ENCODE results near the gene DHX34. TPM values are rescaled to one million over a fixed set of nuclear protein-coding genes. Genes with fewer than 3 reads are reported as not detected.
"Not testable (repeated sequence)": the region's sequence is repeated elsewhere in the genome, so short reads cannot be mapped to it uniquely, and the experiment has no call there.

The DHX34 gene
- total and polyA plus RNA-seq, 2 experiments from 2014 or later = 16.1 to 33.7 TPM

- Histone ChIP-seq H3K27ac (no peak overlapping the region), H3K9me3 (ENCODE audit: low read depth) (no peaks in the 10 kb centered on the region), H3K27me3 (no peaks in the 10 kb centered on the region), H3K4me3 (no peak overlapping the region), H3K4me1 (ENCODE audit: low read depth) (no peaks in the 10 kb centered on the region), H3K36me3 (peaks cover 42% of the 10 kb centered on the region)
- TF ChIP-seq CTCF (IDR thresholded peaks at IDR 0.05; ENCODE audit: low read depth, low read length) = no peak
- peak in 1 of 2 donors; percentile 43 for DNase-seq (ENCODE audit: low read depth in 1 of 2, low spot score in 1 of 2)
Observed at GRCh38 chr19:47363758-47364531, 14.8 kb downstream of the DHX34 start.

- H3K4me1 ChIP-seq (ENCODE audit: low read depth); H3K9me3 ChIP-seq (ENCODE audit: low read depth); H3K27ac ChIP-seq; H3K4me3 ChIP-seq; H3K27me3 ChIP-seq; DNase-seq (ENCODE audit: low read depth in 1 of 2, low spot score in 1 of 2): not testable (repeated sequence)
- peaks cover 40% of the 10 kb centered on the region for H3K36me3 ChIP-seq
Observed at GRCh38 chr19:47365455-47365854, 16.3 kb downstream of the DHX34 start.

GRCh38 chr19:47370045-47370611 is 21.0 kb downstream of the DHX34 start:
- Histone ChIP-seq H3K27ac (no peak overlapping the region), H3K4me1 (ENCODE audit: low read depth) (no peaks in the 10 kb centered on the region), H3K36me3 (peaks cover 40% of the 10 kb centered on the region), H3K4me3 (no peak overlapping the region), H3K9me3 (ENCODE audit: low read depth) (no peaks in the 10 kb centered on the region), H3K27me3 (no peaks in the 10 kb centered on the region)
- DNase-seq (ENCODE audit: low read depth in 1 of 2, low spot score in 1 of 2) = peak in 1 of 2 donors; percentile 70
- no peak for TF ChIP-seq CTCF (IDR thresholded peaks at IDR 0.05; ENCODE audit: low read depth, low read length)

- H3K36me3 ChIP-seq = peaks cover 45% of the 10 kb centered on the region
- no peak overlapping the region for H3K4me3 ChIP-seq
- H3K4me1 ChIP-seq (ENCODE audit: low read depth) = no peaks in the 10 kb centered on the region
- H3K27ac ChIP-seq = no peak overlapping the region
- TF ChIP-seq CTCF (IDR thresholded peaks at IDR 0.05; ENCODE audit: low read depth, low read length) = no peak
- no peak for DNase-seq (ENCODE audit: low read depth in 1 of 2, low spot score in 1 of 2)
- H3K27me3 ChIP-seq = no peaks in the 10 kb centered on the region
- no peaks in the 10 kb centered on the region for H3K9me3 ChIP-seq (ENCODE audit: low read depth)
Observed at GRCh38 chr19:47371261-47371660, 22.1 kb downstream of the DHX34 start.

- DNase-seq (ENCODE audit: low read depth in 1 of 2, low spot score in 1 of 2) = no peak
- peaks cover 50% of the 10 kb centered on the region for H3K36me3 ChIP-seq
Observed at GRCh38 chr19:47372603-47373002, 23.5 kb downstream of the DHX34 start.

More at GRCh38 chr19:47372603-47373002, 23.5 kb downstream of the DHX34 start:
- Histone ChIP-seq H3K4me1 (ENCODE audit: low read depth) (no peaks in the 10 kb centered on the region), H3K9me3 (ENCODE audit: low read depth) (no peaks in the 10 kb centered on the region), H3K27me3 (no peaks in the 10 kb centered on the region), H3K4me3 (no peak overlapping the region), H3K27ac (no peak overlapping the region)
- no peak for TF ChIP-seq CTCF (IDR thresholded peaks at IDR 0.05; ENCODE audit: low read depth, low read length)

Data from cardiac muscle cell (in vitro differentiated cells and primary cell).